ENCODE results near the gene WDR7. TPM values are rescaled to one million over a fixed set of nuclear protein-coding genes. Genes with fewer than 3 reads are reported as not detected.
A peak's percentile ranks its signal among the peaks of the same experiment; 100 is the strongest.

WDR7 gene
- total RNA-seq = 17.1 and 30.7 TPM in 2 replicates

GRCh38 chr18:56650944-56651770 is at the start of gene WDR7:
TSS of gene WDR7 (plus strand) at chr18:56651359. CDS start at chr18:56672516, 21,157 bp downstream.
- peak; percentile 98 for DNase-seq (ENCODE audit: low read depth)
- no peak for TF ChIP-seq CTCF (IDR thresholded peaks at IDR 0.05; ENCODE audit: insufficient read depth, low read depth, low read length)
- peak within 1 kb of the TSS; percentile 88 for H3K4me3 ChIP-seq (ENCODE audit: low read depth, low read length)

- no peak overlapping the region for H3K4me3 ChIP-seq (ENCODE audit: low read depth, low read length)
- no peak for DNase-seq (ENCODE audit: low read depth)
- no peak for TF ChIP-seq CTCF (IDR thresholded peaks at IDR 0.05; ENCODE audit: insufficient read depth, low read depth, low read length)
These were observed 44.5 kb upstream of the WDR7 start for GRCh38 chr18:56606618-56607017.

GRCh38 chr18:56615738-56616520 is 35.2 kb upstream of the WDR7 start:
- DNase-seq (ENCODE audit: low read depth) = no peak
- H3K4me3 ChIP-seq (ENCODE audit: low read depth, low read length) = no peak overlapping the region
- no peak for TF ChIP-seq CTCF (IDR thresholded peaks at IDR 0.05; ENCODE audit: insufficient read depth, low read depth, low read length)

GRCh38 chr18:56627991-56628390 is 23.2 kb upstream of the WDR7 start:
- H3K4me3 ChIP-seq (ENCODE audit: low read depth, low read length) = no peak overlapping the region
- DNase-seq (ENCODE audit: low read depth) = no peak
- no peak for TF ChIP-seq CTCF (IDR thresholded peaks at IDR 0.05; ENCODE audit: insufficient read depth, low read depth, low read length)

GRCh38 chr18:56632070-56633022 is 18.8 kb upstream of the WDR7 start:
- no peak for TF ChIP-seq CTCF (IDR thresholded peaks at IDR 0.05; ENCODE audit: insufficient read depth, low read depth, low read length)
- H3K4me3 ChIP-seq (ENCODE audit: low read depth, low read length) = no peak overlapping the region
- DNase-seq (ENCODE audit: low read depth) = no peak

- H3K4me3 ChIP-seq (ENCODE audit: low read depth, low read length) = no peak overlapping the region
- no peak for TF ChIP-seq CTCF (IDR thresholded peaks at IDR 0.05; ENCODE audit: insufficient read depth, low read depth, low read length)
- DNase-seq (ENCODE audit: low read depth) = no peak
These were observed 16.2 kb upstream of the WDR7 start for GRCh38 chr18:56635007-56635406.

All from fibroblast of villous mesenchyme (primary cell).